Type B pancreatic cell (in vitro differentiated cells): ENCODE results near the gene WAS. TPM values are rescaled to one million over a fixed set of nuclear protein-coding genes. Genes with fewer than 3 reads are reported as not detected.

Source experiments
- DNase-seq: peaks from one replicate; pipeline ENCODE4 v3.0.0; 2021; ENCODE audit warnings: mixed read lengths; ENCODE audit not compliant: unreplicated experiment; ENCODE audit errors: extremely low spot score
- H3K27ac Mint-ChIP-seq: 2 replicates; pipeline ENCODE4 v1.8.0; 2021; ENCODE audit warnings: mild to moderate bottlenecking, mixed read lengths
- H3K27me3 Mint-ChIP-seq: 2 replicates; pipeline ENCODE4 v1.8.0; 2021; ENCODE audit warnings: mixed read lengths
- H3K36me3 Mint-ChIP-seq: 2 replicates; pipeline ENCODE4 v1.8.0; 2021; ENCODE audit warnings: mixed read lengths
- H3K4me1 Mint-ChIP-seq: one replicate; pipeline ENCODE4 v1.8.0; 2021; ENCODE audit warnings: mixed read lengths; ENCODE audit not compliant: unreplicated experiment
- H3K4me3 Mint-ChIP-seq: 2 replicates; pipeline ENCODE4 v1.8.0; 2021; ENCODE audit warnings: mild to moderate bottlenecking, mixed read lengths
- H3K9me3 Mint-ChIP-seq: 2 replicates; pipeline ENCODE4 v1.8.0; 2021; ENCODE audit warnings: mixed read lengths
- total RNA-seq: library from RNA; stranded (reverse); gene quantifications from 2 replicates; pipeline ENCODE4 v1.2.1, GENCODE V29; 2021; ENCODE audit warnings: low replicate concordance
- TF ChIP-seq, protein P1 (sequence below): fragments of 200-600 bp; sonication (generic); conservative IDR thresholded peaks from 2 replicates; pipeline ENCODE4 v1.5.0; 2021; ENCODE audit warnings: antibody characterized with exemption, mild to moderate bottlenecking

The WAS gene
- total RNA-seq, 1 donor from 2014 or later, result 0.82 TPM

DNA sequence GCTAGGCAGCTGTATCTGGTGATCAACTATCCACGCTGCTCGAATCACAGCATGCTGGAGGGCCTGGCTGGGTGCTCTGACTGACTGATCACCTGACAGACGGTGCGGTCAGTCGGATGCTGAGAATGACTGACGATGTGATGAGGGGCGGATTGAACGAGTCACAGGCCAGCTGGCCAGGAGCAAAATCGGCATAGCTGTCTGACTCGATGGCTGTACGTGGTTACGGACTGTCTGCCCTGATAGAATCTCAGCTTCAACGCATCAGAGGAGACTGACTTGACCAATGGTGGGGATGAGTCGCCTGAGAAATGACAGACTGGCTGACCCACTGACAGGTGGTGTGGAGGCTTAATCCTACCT, 11.9 kb downstream of the WAS start:
- H3K36me3 Mint-ChIP-seq, result peaks cover 6% of the 10 kb centered on the region
- H3K9me3 Mint-ChIP-seq, result no peaks in the 10 kb centered on the region
- H3K4me3 Mint-ChIP-seq, result peak overlapping the region; percentile 90
- DNase-seq, result no peak
- TF ChIP-seq, protein P1, sequence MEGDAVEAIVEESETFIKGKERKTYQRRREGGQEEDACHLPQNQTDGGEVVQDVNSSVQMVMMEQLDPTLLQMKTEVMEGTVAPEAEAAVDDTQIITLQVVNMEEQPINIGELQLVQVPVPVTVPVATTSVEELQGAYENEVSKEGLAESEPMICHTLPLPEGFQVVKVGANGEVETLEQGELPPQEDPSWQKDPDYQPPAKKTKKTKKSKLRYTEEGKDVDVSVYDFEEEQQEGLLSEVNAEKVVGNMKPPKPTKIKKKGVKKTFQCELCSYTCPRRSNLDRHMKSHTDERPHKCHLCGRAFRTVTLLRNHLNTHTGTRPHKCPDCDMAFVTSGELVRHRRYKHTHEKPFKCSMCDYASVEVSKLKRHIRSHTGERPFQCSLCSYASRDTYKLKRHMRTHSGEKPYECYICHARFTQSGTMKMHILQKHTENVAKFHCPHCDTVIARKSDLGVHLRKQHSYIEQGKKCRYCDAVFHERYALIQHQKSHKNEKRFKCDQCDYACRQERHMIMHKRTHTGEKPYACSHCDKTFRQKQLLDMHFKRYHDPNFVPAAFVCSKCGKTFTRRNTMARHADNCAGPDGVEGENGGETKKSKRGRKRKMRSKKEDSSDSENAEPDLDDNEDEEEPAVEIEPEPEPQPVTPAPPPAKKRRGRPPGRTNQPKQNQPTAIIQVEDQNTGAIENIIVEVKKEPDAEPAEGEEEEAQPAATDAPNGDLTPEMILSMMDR, result no peak
- peak overlapping the region; percentile 75 for H3K27ac Mint-ChIP-seq
- peaks cover 7% of the 10 kb centered on the region for H3K4me1 Mint-ChIP-seq
- H3K27me3 Mint-ChIP-seq, result peaks cover 3% of the 10 kb centered on the region

DNA sequence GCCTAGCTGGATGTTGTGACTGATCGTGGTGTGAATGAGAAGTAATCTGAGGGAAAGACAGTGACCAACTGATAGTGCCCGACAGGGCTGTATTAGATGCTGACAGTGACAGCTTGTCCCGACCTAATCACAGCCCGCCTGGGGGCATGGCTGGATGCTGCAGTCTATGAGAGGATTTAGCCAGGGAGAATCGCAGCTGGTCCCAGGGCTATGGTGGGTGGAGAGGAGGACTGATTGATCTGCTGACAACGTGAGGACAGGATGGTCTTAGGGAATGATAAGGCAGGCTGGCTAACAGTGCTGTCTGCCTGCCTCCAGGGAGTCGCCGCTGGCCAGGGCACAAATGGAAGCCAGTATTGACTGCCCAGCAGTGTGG, 12.3 kb downstream of the WAS start:
- H3K4me3 Mint-ChIP-seq, result peak overlapping the region; percentile 90
- H3K9me3 Mint-ChIP-seq, result no peaks in the 10 kb centered on the region
- H3K27me3 Mint-ChIP-seq, result peaks cover 3% of the 10 kb centered on the region

DNA sequence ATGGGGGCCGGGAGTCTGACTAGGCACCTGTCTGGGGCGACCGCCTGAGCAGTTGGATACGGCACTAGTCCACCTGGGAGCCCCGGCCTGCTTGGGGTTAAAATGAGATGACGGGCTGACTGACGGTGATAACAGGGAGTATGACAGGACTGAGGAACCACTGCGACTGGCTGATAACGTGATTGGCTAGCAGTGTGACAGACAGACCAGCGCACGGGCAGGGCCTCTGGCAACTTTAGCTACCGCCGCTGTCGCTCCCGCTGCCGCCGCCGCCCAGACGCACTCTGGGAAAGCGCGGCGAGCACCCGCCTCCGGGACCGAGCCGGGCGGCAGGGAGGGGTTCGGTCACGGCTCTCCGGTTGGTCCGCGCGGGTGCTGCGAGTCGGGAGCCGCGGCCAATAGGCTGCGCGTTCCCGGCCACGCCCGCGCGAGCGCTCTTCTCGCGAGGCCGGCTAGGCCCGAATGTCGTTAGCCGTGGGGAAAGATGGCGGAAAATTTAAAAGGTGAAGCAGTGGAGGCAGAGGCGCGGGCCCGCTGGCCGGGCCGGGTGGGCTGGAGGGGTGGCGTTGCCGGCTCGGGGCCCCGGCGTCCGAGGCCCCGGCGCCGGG, 12.8 kb downstream of the WAS start, which contains the start of gene SUV39H1:
SUV39H1 (plus strand) TSS at position 434 of the 608 bp plus-strand sequence; CDS start at position 485, 51 bp downstream.
- TF ChIP-seq, protein P1, result no peak
- Mint-ChIP-seq H3K4me1 (peaks cover 7% of the 10 kb centered on the region), H3K36me3 (peaks cover 6% of the 10 kb centered on the region), H3K27me3 (peaks cover 3% of the 10 kb centered on the region), H3K27ac (peak within 1 kb of the TSS; percentile 75), H3K4me3 (peak within 1 kb of the TSS; percentile 90), H3K9me3 (no peaks in the 10 kb centered on the region)
- peak; percentile 84 for DNase-seq

More for the DNA sequence above, 12.3 kb downstream of the WAS start:
- no peak for DNase-seq
- H3K36me3 Mint-ChIP-seq, result peaks cover 6% of the 10 kb centered on the region
- peaks cover 7% of the 10 kb centered on the region for H3K4me1 Mint-ChIP-seq
- peak overlapping the region; percentile 75 for H3K27ac Mint-ChIP-seq
- TF ChIP-seq, protein P1, result no peak

DNA sequence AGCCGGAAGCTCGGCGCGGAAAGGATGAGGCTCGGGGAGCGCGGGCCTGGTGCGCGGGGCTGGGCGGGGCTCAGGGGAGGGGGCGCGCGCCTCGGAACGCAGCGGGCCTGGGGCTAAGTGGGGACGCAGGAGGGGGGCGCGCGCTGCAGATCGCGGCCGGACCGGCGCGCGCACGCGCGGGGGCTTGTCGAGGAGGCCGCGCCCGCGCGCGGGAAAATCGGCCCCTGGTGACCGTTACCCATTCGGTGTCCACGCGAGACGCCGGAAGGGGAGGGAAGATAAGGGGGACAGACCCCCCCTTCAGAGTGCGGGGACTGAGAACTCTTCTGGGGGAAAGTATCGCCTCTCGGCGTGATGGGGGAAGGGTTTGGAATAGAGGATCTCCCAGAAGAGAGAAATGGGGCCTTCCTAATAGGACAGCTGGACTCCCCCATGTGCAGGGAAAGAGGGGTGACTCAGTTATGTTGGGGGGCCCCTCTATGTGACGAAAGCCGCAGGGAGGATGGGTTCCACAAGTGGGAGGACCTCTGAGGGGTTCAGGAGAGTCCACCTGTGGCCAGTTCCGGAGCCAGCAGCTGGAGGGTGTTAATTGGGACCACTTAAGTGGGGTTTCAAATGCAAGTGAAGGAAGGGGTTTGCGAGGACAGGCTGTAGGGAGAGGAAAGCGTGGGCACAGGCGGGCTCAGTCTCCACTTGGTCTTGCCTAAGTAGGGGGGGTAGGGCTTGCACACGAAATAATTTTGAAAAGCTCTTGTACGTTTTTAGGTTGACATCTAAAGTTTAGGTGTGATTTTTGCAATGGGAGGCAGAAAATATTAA, 13.5 kb downstream of the WAS start:
- Mint-ChIP-seq H3K9me3 (no peaks in the 10 kb centered on the region), H3K36me3 (peaks cover 6% of the 10 kb centered on the region), H3K27me3 (no peaks in the 10 kb centered on the region), H3K4me1 (peaks cover 7% of the 10 kb centered on the region), H3K4me3 (peak overlapping the region; percentile 90), H3K27ac (peak overlapping the region; percentile 75)
- TF ChIP-seq, protein P1, result no peak
- no peak for DNase-seq

DNA sequence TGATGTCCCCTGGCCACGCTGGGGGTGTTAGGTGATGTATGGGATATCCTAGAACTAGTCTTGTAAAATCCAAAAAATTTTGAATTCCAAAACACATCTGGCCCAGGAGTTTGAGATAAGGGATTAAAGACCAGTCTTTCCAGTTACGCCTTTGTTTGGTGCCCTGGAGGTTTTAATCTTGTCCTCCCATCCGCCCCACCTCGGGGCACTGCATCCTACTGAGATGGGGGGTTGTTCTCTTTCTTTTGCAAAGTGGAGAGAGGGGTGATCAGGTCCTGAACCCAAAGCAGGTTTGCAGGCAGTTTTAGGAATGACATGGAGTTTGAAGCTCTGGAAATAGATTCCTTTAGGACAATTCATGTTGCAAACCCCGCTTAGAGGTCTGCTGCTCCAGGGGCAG, 14.7 kb downstream of the WAS start:
- no peaks in the 10 kb centered on the region for H3K9me3 Mint-ChIP-seq
- no peak for DNase-seq
- H3K36me3 Mint-ChIP-seq, result peaks cover 6% of the 10 kb centered on the region
- no peaks in the 10 kb centered on the region for H3K27me3 Mint-ChIP-seq
- H3K27ac Mint-ChIP-seq, result no peak overlapping the region
- TF ChIP-seq, protein P1, result no peak
- H3K4me3 Mint-ChIP-seq, result peak overlapping the region; percentile 87
- peaks cover 7% of the 10 kb centered on the region for H3K4me1 Mint-ChIP-seq
